K562 (cell line): Measurements from ENCODE around the gene ZKSCAN1. TPM values are rescaled to one million over a fixed set of nuclear protein-coding genes. Genes with fewer than 3 reads are reported as not detected.

Source experiments
- FOXJ2 ChIP-seq: fragments of 200-800 bp; sonication (Bioruptor generic); IDR thresholded peaks from 2 replicates; pipeline ENCODE4 v1.6.1; 2016; ENCODE audit warnings: missing genetic modification characterization, missing compliant biosample characterization
- HMGN3 ChIP-seq: IDR thresholded peaks from 2 replicates; pipeline ENCODE4 v1.6.1; 2011; ENCODE audit warnings: borderline replicate concordance, low read depth, mild to moderate bottlenecking, mixed read lengths, low read length; ENCODE audit not compliant: insufficient read length; ENCODE audit errors: extremely low read depth
- KAT7 ChIP-seq: sonication (generic); formaldehyde crosslinking; IDR thresholded peaks from 2 replicates; pipeline ENCODE4 v1.8.0; 2022; ENCODE audit warnings: missing genetic modification reagents, mild to moderate bottlenecking, borderline replicate concordance
- KLF16 ChIP-seq: IDR thresholded peaks from 2 replicates; pipeline ENCODE4 v1.6.1; 2016; ENCODE audit warnings: antibody characterized with exemption
- NFYB ChIP-seq: IDR thresholded peaks from 2 replicates; pipeline ENCODE4 v1.6.1; 2011; ENCODE audit warnings: mild to moderate bottlenecking, moderate library complexity; ENCODE audit not compliant: insufficient read length; ENCODE audit errors: extremely low read depth
- POLR2A ChIP-seq: fragments of 450-650 bp; conservative IDR thresholded peaks from 2 replicates; pipeline ENCODE4 v1.6.1; 2016
- POLR2B ChIP-seq: fragments of 450-650 bp; IDR thresholded peaks from 2 replicates; pipeline ENCODE4 v1.6.1; 2018; ENCODE audit warnings: low read depth; ENCODE audit not compliant: partially characterized antibody
- POLR2H ChIP-seq: IDR thresholded peaks from 2 replicates; pipeline ENCODE4 v1.6.1; 2016; ENCODE audit warnings: missing genetic modification characterization, low read depth, mild to moderate bottlenecking, control low read depth, missing compliant biosample characterization, moderate library complexity
- RFX5 ChIP-seq: IDR thresholded peaks from 2 replicates; pipeline ENCODE4 v1.6.1; 2011; ENCODE audit warnings: low read depth, mild to moderate bottlenecking, improper control_type of control experiment, low read length
- SPI1 ChIP-seq: IDR thresholded peaks from 2 replicates; pipeline ENCODE4 v1.6.1; 2011; ENCODE audit warnings: low read depth, low read length, control low read depth, borderline replicate concordance
- STAT6 ChIP-seq: sonication (generic); formaldehyde crosslinking; IDR thresholded peaks from 2 replicates; pipeline ENCODE4 v1.8.1; 2023; ENCODE audit warnings: mild to moderate bottlenecking, missing genetic modification reagents
- TAF9B ChIP-seq: fragments of 450-650 bp; IDR thresholded peaks from 2 replicates; pipeline ENCODE4 v1.6.1; 2018; ENCODE audit warnings: mild to moderate bottlenecking; ENCODE audit not compliant: partially characterized antibody
- TRIM24 ChIP-seq, 2 experiments: fragments of 450-650 bp; IDR thresholded peaks; 2 replicates each; pipeline ENCODE4 v1.6.1; 2016
- ZC3H4 ChIP-seq: sonication (generic); formaldehyde crosslinking; IDR thresholded peaks from 2 replicates; pipeline ENCODE4 v1.9.0; 2021; ENCODE audit warnings: missing genetic modification reagents, borderline replicate concordance
- ZNF124 ChIP-seq: sonication (generic); formaldehyde crosslinking; IDR thresholded peaks from 2 replicates; pipeline ENCODE4 v1.8.1; 2022; ENCODE audit warnings: missing genetic modification reagents
- ZNF140 ChIP-seq: fragments of 250-450 bp; sonication (Bioruptor Pico); IDR thresholded peaks from 2 replicates; pipeline ENCODE4 v1.8.0; 2021; ENCODE audit warnings: moderate library complexity, mild to moderate bottlenecking, inconsistent platforms
- ZNF146 ChIP-seq: IDR thresholded peaks from one replicate; pipeline ENCODE4 v1.6.1; 2018; ENCODE audit warnings: missing compliant biosample characterization; ENCODE audit not compliant: unreplicated experiment
- ZNF197 ChIP-seq: fragments of 200-800 bp; sonication (Bioruptor generic); IDR thresholded peaks from 2 replicates; pipeline ENCODE4 v1.6.1; 2016; ENCODE audit warnings: low read depth, missing genetic modification characterization, missing compliant biosample characterization
- ZNF583 ChIP-seq: fragments of 250-450 bp; sonication (Bioruptor Pico); IDR thresholded peaks from 2 replicates; pipeline ENCODE4 v1.4.0; 2020
- ZNF764 ChIP-seq: fragments of 250-450 bp; sonication (Bioruptor Pico); IDR thresholded peaks from 2 replicates; pipeline ENCODE4 v1.4.0; 2020; ENCODE audit warnings: low read depth, mild to moderate bottlenecking, moderate library complexity
- polyA plus RNA-seq, 8 experiments: library from polyadenylated mRNA; depleted of rRNA in 4 of 8; stranded (reverse) in 5 of 8; unstranded in 3 of 8; fragments of >200 nt; fragmentation: Nextera tagmentation in 2 of 8; fragmentation: Illumina TruSeq in 1 of 8; extraction: Ambion mirVana in 2 of 8; extraction: Trizol in 1 of 8; gene quantifications; 2 replicates each; pipeline versions ENCODE4 v1.2.1 to v1.2.3, GENCODE V29; 2011 to 2014; ENCODE audit warnings: inconsistent platforms in 1 of 8, missing spikeins in 1 of 8
- total RNA-seq, 7 experiments: library from RNA; depleted of rRNA in 6 of 7; stranded (reverse); fragments of >200 nt in 6 of 7; fragmentation: Illumina TruSeq in 2 of 7; extraction: Trizol in 2 of 7; gene quantifications; 2 replicates each; pipeline versions ENCODE4 v1.2.1 to v1.2.3, GENCODE V29; 2011 to 2021; ENCODE audit warnings: low replicate concordance in 1 of 7
- TF ChIP-seq, protein P1 (sequence below): fragments of 450-650 bp; conservative IDR thresholded peaks from 2 replicates; pipeline ENCODE4 v1.6.1; 2016; ENCODE audit warnings: missing genetic modification characterization, low read depth, mild to moderate bottlenecking, control low read depth, missing compliant biosample characterization
- TF ChIP-seq, protein P2 (sequence below): fragments of 450-650 bp; conservative IDR thresholded peaks from 2 replicates; pipeline ENCODE4 v1.6.1; 2016; ENCODE audit warnings: missing genetic modification characterization, low read depth, mild to moderate bottlenecking, missing compliant biosample characterization, moderate library complexity

ZKSCAN1 gene
- total and polyA plus RNA-seq, 9 of the 15 experiments (the other 6 are each of a cell fraction or from before 2014, with no cell fraction given), result 5.3 to 43.0 (median 23.2) TPM

- no peak for TF ChIP-seq ZNF124 (CRISPR knock-in tag)
- peak; percentile 85 for TF ChIP-seq POLR2B
- peak; percentile 98 for TF ChIP-seq STAT6 (CRISPR knock-in tag)
- no peak for TF ChIP-seq NFYB
- TF ChIP-seq ZNF140 (CRISPR knock-in tag), result no peak
- no peak for TF ChIP-seq FOXJ2 (tag)
- TF ChIP-seq POLR2H (tag), result no peak
- peak; percentile 80; the same call in 1 of the 2 replicates for TF ChIP-seq KAT7 (CRISPR knock-in tag)
- TF ChIP-seq HMGN3, result peak; percentile 99
- peak in 1 of 2 experiments; percentile 68; a peak in 1 of 4 replicates for TF ChIP-seq TRIM24 (IDR thresholded peaks at IDR 0.05)
- peak; percentile 84 for TF ChIP-seq POLR2A
- no peak for TF ChIP-seq ZNF583
- peak; percentile 94 for TF ChIP-seq ZC3H4
- peak; percentile 51; the same call in 1 of the 2 replicates for TF ChIP-seq KLF16
- 0 out of 2 replicates have a peak, but pooled peaks have one; percentile 28 for TF ChIP-seq RFX5
- no peak for TF ChIP-seq ZNF764
- peak; percentile 64 for TF ChIP-seq SPI1
- no peak for TF ChIP-seq ZNF146 (CRISPR knock-in tag)
- no peak for TF ChIP-seq ZNF197 (CRISPR knock-in tag)
- TF ChIP-seq, protein P1, sequence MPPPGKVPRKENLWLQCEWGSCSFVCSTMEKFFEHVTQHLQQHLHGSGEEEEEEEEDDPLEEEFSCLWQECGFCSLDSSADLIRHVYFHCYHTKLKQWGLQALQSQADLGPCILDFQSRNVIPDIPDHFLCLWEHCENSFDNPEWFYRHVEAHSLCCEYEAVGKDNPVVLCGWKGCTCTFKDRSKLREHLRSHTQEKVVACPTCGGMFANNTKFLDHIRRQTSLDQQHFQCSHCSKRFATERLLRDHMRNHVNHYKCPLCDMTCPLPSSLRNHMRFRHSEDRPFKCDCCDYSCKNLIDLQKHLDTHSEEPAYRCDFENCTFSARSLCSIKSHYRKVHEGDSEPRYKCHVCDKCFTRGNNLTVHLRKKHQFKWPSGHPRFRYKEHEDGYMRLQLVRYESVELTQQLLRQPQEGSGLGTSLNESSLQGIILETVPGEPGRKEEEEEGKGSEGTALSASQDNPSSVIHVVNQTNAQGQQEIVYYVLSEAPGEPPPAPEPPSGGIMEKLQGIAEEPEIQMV (tag), result no peak
- peak; percentile 57 for TF ChIP-seq TAF9B
- TF ChIP-seq, protein P2, sequence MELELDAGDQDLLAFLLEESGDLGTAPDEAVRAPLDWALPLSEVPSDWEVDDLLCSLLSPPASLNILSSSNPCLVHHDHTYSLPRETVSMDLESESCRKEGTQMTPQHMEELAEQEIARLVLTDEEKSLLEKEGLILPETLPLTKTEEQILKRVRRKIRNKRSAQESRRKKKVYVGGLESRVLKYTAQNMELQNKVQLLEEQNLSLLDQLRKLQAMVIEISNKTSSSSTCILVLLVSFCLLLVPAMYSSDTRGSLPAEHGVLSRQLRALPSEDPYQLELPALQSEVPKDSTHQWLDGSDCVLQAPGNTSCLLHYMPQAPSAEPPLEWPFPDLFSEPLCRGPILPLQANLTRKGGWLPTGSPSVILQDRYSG, result no peak
Observed at GRCh38 chr7:100081535-100082102, 66.2 kb downstream of the ZKSCAN1 start, which contains the start of gene ZNF3 (continued).
